ENCODE results near the gene SARDH. TPM values are rescaled to one million over a fixed set of nuclear protein-coding genes. Genes with fewer than 3 reads are reported as not detected.

The SARDH gene
- polyA plus RNA-seq, 4 donors: 7.4 to 12.6 (median 10.2) TPM

GRCh38 chr9:133672503-133673257, 65.5 kb downstream of the SARDH start:
- no peak for DNase-seq (ENCODE audit: low read depth in 4 of 4, low spot score in 3 of 4)

GRCh38 chr9:133671371-133671770, 66.8 kb downstream of the SARDH start:
- DNase-seq (ENCODE audit: low read depth in 4 of 4, low spot score in 3 of 4): no peak

GRCh38 chr9:133670466-133670865, 67.7 kb downstream of the SARDH start:
- DNase-seq (ENCODE audit: low read depth in 4 of 4, low spot score in 3 of 4): no peak

- no peak for DNase-seq (ENCODE audit: low read depth in 4 of 4, low spot score in 3 of 4)
These were observed 68.9 kb downstream of the SARDH start for GRCh38 chr9:133669182-133669801.

- DNase-seq (ENCODE audit: low read depth in 4 of 4, low spot score in 3 of 4): no peak
These were observed 70.2 kb downstream of the SARDH start for GRCh38 chr9:133667759-133668450.

GRCh38 chr9:133666845-133667244, 71.3 kb downstream of the SARDH start:
- no peak for DNase-seq (ENCODE audit: low read depth in 4 of 4, low spot score in 3 of 4)

- no peak for DNase-seq (ENCODE audit: low read depth in 4 of 4, low spot score in 3 of 4)
These were observed 71.8 kb downstream of the SARDH start for GRCh38 chr9:133666387-133666786.

- no peak for DNase-seq (ENCODE audit: low read depth in 4 of 4, low spot score in 3 of 4)
These were observed 72.6 kb downstream of the SARDH start for GRCh38 chr9:133665535-133665934.

GRCh38 chr9:133665096-133665495, 73.1 kb downstream of the SARDH start:
- no peak for DNase-seq (ENCODE audit: low read depth in 4 of 4, low spot score in 3 of 4)

GRCh38 chr9:133664173-133665050, 73.7 kb downstream of the SARDH start:
- DNase-seq (ENCODE audit: low read depth in 4 of 4, low spot score in 3 of 4): no peak

GRCh38 chr9:133661846-133662540, 76.2 kb downstream of the SARDH start:
- DNase-seq (ENCODE audit: low read depth in 4 of 4, low spot score in 3 of 4): no peak

GRCh38 chr9:133659516-133659915, 78.6 kb downstream of the SARDH start:
- DNase-seq (ENCODE audit: low read depth in 4 of 4, low spot score in 3 of 4): no peak

GRCh38 chr9:133658442-133659431, 79.4 kb downstream of the SARDH start:
- DNase-seq (ENCODE audit: low read depth in 4 of 4, low spot score in 3 of 4): no peak

GRCh38 chr9:133657120-133657661, 81.0 kb downstream of the SARDH start:
- no peak for DNase-seq (ENCODE audit: low read depth in 4 of 4, low spot score in 3 of 4)

GRCh38 chr9:133656211-133657119, 81.7 kb downstream of the SARDH start:
- DNase-seq (ENCODE audit: low read depth in 4 of 4, low spot score in 3 of 4): no peak

GRCh38 chr9:133655701-133656100, 82.5 kb downstream of the SARDH start:
- DNase-seq (ENCODE audit: low read depth in 4 of 4, low spot score in 3 of 4): no peak
